GM23248 (cell line): Measurements from ENCODE around the gene KRTAP19-1. TPM values are rescaled to one million over a fixed set of nuclear protein-coding genes. Genes with fewer than 3 reads are reported as not detected.
A peak's percentile ranks its signal among the peaks of the same experiment; 100 is the strongest.

ENCODE experiments used
- DNase-seq: peaks from one replicate; pipeline ENCODE4 v3.0.0-alpha.2; 2015
- H2AFZ ChIP-seq: fragments of 200-600 bp; sonication (generic); 2 replicates; pipeline ENCODE4 v1.6.1; 2016; ENCODE audit warnings: antibody characterized with exemption
- H3F3A ChIP-seq: fragments of 200-600 bp; sonication (generic); 2 replicates; pipeline ENCODE4 v1.6.1; 2016; ENCODE audit warnings: mild to moderate bottlenecking, antibody characterized with exemption, mixed run types; ENCODE audit not compliant: insufficient read depth
- H3K27ac ChIP-seq: fragments of 200-600 bp; sonication (generic); 2 replicates; pipeline ENCODE4 v1.5.1; 2016; ENCODE audit warnings: mild to moderate bottlenecking
- H3K27me3 ChIP-seq: fragments of 200-600 bp; sonication (generic); replicated peaks from 2 replicates; pipeline ENCODE4 v1.6.1; 2016; ENCODE audit warnings: mild to moderate bottlenecking; ENCODE audit not compliant: insufficient read depth
- H3K36me3 ChIP-seq: fragments of 200-600 bp; sonication (generic); 2 replicates; pipeline ENCODE4 v1.6.1; 2016; ENCODE audit warnings: low read depth, mild to moderate bottlenecking
- H3K4me1 ChIP-seq: fragments of 200-600 bp; sonication (generic); 2 replicates; pipeline ENCODE4 v1.6.1; 2016; ENCODE audit warnings: mild to moderate bottlenecking; ENCODE audit not compliant: insufficient read depth
- H3K4me2 ChIP-seq: fragments of 200-600 bp; sonication (generic); one replicate; pipeline ENCODE4 v1.6.1; 2016; ENCODE audit warnings: mild to moderate bottlenecking; ENCODE audit not compliant: unreplicated experiment
- H3K4me3 ChIP-seq: fragments of 200-600 bp; sonication (generic); 2 replicates; pipeline ENCODE4 v1.5.1; 2016; ENCODE audit warnings: mild to moderate bottlenecking
- H3K79me2 ChIP-seq: fragments of 200-600 bp; sonication (generic); 2 replicates; pipeline ENCODE4 v1.6.1; 2016; ENCODE audit warnings: mild to moderate bottlenecking; ENCODE audit not compliant: insufficient read depth
- H3K9ac ChIP-seq: fragments of 200-600 bp; sonication (generic); 2 replicates; pipeline ENCODE4 v1.6.1; 2016; ENCODE audit warnings: mild to moderate bottlenecking
- H3K9me2 ChIP-seq: fragments of 200-600 bp; sonication (generic); 2 replicates; pipeline ENCODE4 v1.6.1; 2016; ENCODE audit warnings: mixed run types, mild to moderate bottlenecking, moderate library complexity; ENCODE audit not compliant: insufficient read depth
- H3K9me3 ChIP-seq: fragments of 200-600 bp; sonication (generic); one replicate; pipeline ENCODE4 v1.6.1; 2017; ENCODE audit warnings: low read depth
- H4K20me1 ChIP-seq: fragments of 200-600 bp; sonication (generic); 2 replicates; pipeline ENCODE4 v1.6.0; 2016; ENCODE audit not compliant: insufficient read depth
- EZH2 ChIP-seq: fragments of 200-600 bp; sonication (generic); IDR thresholded peaks from 2 replicates; pipeline ENCODE4 v1.6.1; 2018; ENCODE audit warnings: antibody characterized with exemption, mild to moderate bottlenecking; ENCODE audit not compliant: insufficient read depth, poor library complexity, severe bottlenecking
- EZH2phosphoT487 ChIP-seq: fragments of 200-600 bp; sonication (generic); IDR thresholded peaks from 2 replicates; pipeline ENCODE4 v1.6.1; 2018; ENCODE audit warnings: antibody characterized with exemption, moderate library complexity, mild to moderate bottlenecking, low read depth; ENCODE audit not compliant: insufficient read depth
- WGBS, 2 experiments: methylation state at CpG; one replicate each; pipeline ENCODE4 v1.1.6; 2015 to 2017; ENCODE audit warnings: low lambda C conversion rate in 2 of 2, low coverage in 1 of 2; ENCODE audit errors: missing lambda C conversion rate in 2 of 2; 5-methylcytosine and 5-hydroxymethylcytosine counted together
- in situ Hi-C: fragments of 300-500 bp; cut with MboI; formaldehyde crosslinking; loops from 2 replicates; pipeline ENCODE4 v1.15.0; 2020
- polyA plus RNA-seq: library from polyadenylated mRNA; unstranded; fragments of >200 nt; fragmentation: Nextera tagmentation; extraction: Ambion mirVana; gene quantifications from 2 replicates; pipeline ENCODE4 v1.2.1, GENCODE V29; 2016
- small RNA-seq: library from RNA; depleted of rRNA; stranded (forward); fragments of <200 nt; gene quantifications from one replicate; pipeline ENCODE3, GENCODE V24; 2014; ENCODE audit warnings: low read depth, low replicate concordance
- total RNA-seq: library from RNA; depleted of rRNA; stranded (reverse); fragments of >200 nt; shearing (Covaris generic); gene quantifications from 2 replicates; pipeline ENCODE4 v1.2.3, GENCODE V29; 2014; rRNA removed

KRTAP19-1 gene
- total and polyA plus RNA-seq, 2 experiments from 2014 or later, result not detected

GRCh38 chr21:30439975-30440374 is 40.2 kb downstream of the KRTAP19-1 start, which contains the start of gene KRTAP15-1:
TSS of gene KRTAP15-1 (plus strand) at chr21:30440275. CDS start at chr21:30440328, 53 bp downstream.
- Histone ChIP-seq H3K27me3 (no peaks in the 10 kb centered on the region), H3F3A (no peaks in the 10 kb centered on the region), H3K4me3 (no peak within 1 kb of the TSS), H3K9ac (no peak within 1 kb of the TSS), H3K9me2 (no peaks in the 10 kb centered on the region), H3K79me2 (no peaks in the 10 kb centered on the region), H3K4me1 (no peaks in the 10 kb centered on the region), H4K20me1 (no peaks in the 10 kb centered on the region), H3K36me3 (no peaks in the 10 kb centered on the region), H3K9me3 (no peaks in the 10 kb centered on the region), H3K4me2 (no peak within 1 kb of the TSS), H2AFZ (no peak within 1 kb of the TSS), H3K27ac (no peak within 1 kb of the TSS)
- no peak for DNase-seq
- WGBS, 2 experiments, result 57 to 59% methylated on average over 5 of the region's 5 CpGs
- TF ChIP-seq EZH2, result no peak
- no peak for TF ChIP-seq EZH2phosphoT487
- in situ Hi-C loops, result no loop called here

GRCh38 chr21:30437010-30437565 is 43.1 kb downstream of the KRTAP19-1 start:
- in situ Hi-C loops, result no loop called here
- Histone ChIP-seq H3K79me2 (no peaks in the 10 kb centered on the region), H3K4me2 (no peak overlapping the region), H3K36me3 (no peaks in the 10 kb centered on the region), H4K20me1 (no peaks in the 10 kb centered on the region), H3K27me3 (no peaks in the 10 kb centered on the region), H3K9me2 (no peaks in the 10 kb centered on the region), H3K9me3 (no peaks in the 10 kb centered on the region), H3F3A (no peaks in the 10 kb centered on the region), H3K4me3 (no peak overlapping the region), H3K4me1 (no peaks in the 10 kb centered on the region), H3K9ac (no peak overlapping the region), H3K27ac (no peak overlapping the region), H2AFZ (no peak overlapping the region)
- no peak for DNase-seq
- WGBS, 2 experiments, result 20 to 29% methylated on average over 3 of the region's 3 CpGs
- TF ChIP-seq EZH2 (no peak), EZH2phosphoT487 (no peak)

GRCh38 chr21:30434033-30434631 is 46.0 kb downstream of the KRTAP19-1 start:
- no peaks in the 10 kb centered on the region for H3K9me3 ChIP-seq
- H3F3A ChIP-seq, result no peaks in the 10 kb centered on the region
- peak; percentile 47 for DNase-seq
- H3K4me3 ChIP-seq, result no peak overlapping the region
- in situ Hi-C loops, result no loop called here
- WGBS, 2 experiments, result 19 to 23% methylated on average over 10 of the region's 10 CpGs
- no peaks in the 10 kb centered on the region for H3K79me2 ChIP-seq
- no peak overlapping the region for H3K27ac ChIP-seq
- no peak overlapping the region for H2AFZ ChIP-seq
- H3K4me1 ChIP-seq, result no peaks in the 10 kb centered on the region
- H3K9ac ChIP-seq, result no peak overlapping the region
- no peak overlapping the region for H3K4me2 ChIP-seq
- H3K27me3 ChIP-seq, result no peaks in the 10 kb centered on the region
- no peaks in the 10 kb centered on the region for H3K9me2 ChIP-seq
- H3K36me3 ChIP-seq, result no peaks in the 10 kb centered on the region
- no peak for TF ChIP-seq EZH2
- TF ChIP-seq EZH2phosphoT487, result no peak
- no peaks in the 10 kb centered on the region for H4K20me1 ChIP-seq

GRCh38 chr21:30430170-30430655 is 50.0 kb downstream of the KRTAP19-1 start, which contains the start of gene KRTAP13-4:
TSS of gene KRTAP13-4 (plus strand) at chr21:30430220. CDS start at chr21:30430276, 56 bp downstream.
- Histone ChIP-seq H2AFZ (no peak within 1 kb of the TSS), H3K79me2 (no peaks in the 10 kb centered on the region), H3K4me3 (no peak within 1 kb of the TSS), H3K9me2 (no peaks in the 10 kb centered on the region), H3K27me3 (no peaks in the 10 kb centered on the region), H3F3A (no peaks in the 10 kb centered on the region), H3K9ac (no peak within 1 kb of the TSS), H3K4me1 (no peaks in the 10 kb centered on the region), H3K36me3 (no peaks in the 10 kb centered on the region), H3K27ac (no peak within 1 kb of the TSS), H3K9me3 (no peaks in the 10 kb centered on the region), H4K20me1 (no peaks in the 10 kb centered on the region), H3K4me2 (no peak within 1 kb of the TSS)
- TF ChIP-seq EZH2 (no peak), EZH2phosphoT487 (no peak)
- WGBS, 2 experiments, result 29 to 34% methylated on average over 9 of the region's 9 CpGs
- in situ Hi-C loops, result no loop called here
- no peak for DNase-seq

Small RNA genes lying within 50 kb of the gene (small RNA-seq; reads per million reads assigned to genes)
- not detected for gene AP000567.1
- not detected for gene KRTAP19-10P
- not detected for gene KRTAP19-9P

Other genes starting within 250 kb of the KRTAP19-1 start
- not detected in 2 replicates for gene KRTAP24-1, start 197.4 kb downstream of the KRTAP19-1 start, total RNA-seq
- not detected in 2 replicates for gene KRTAP24-1, start 197.4 kb downstream of the KRTAP19-1 start, polyA plus RNA-seq
- not detected in 2 replicates for gene KRTAP25-1, start 190.9 kb downstream of the KRTAP19-1 start, total RNA-seq
- gene KRTAP25-1, start 190.9 kb downstream of the KRTAP19-1 start, polyA plus RNA-seq, result not detected in 2 replicates
- not detected in 2 replicates for gene KRTAP26-1, start 160.1 kb downstream of the KRTAP19-1 start, total RNA-seq
- not detected in 2 replicates for gene KRTAP26-1, start 160.1 kb downstream of the KRTAP19-1 start, polyA plus RNA-seq
- gene KRTAP27-1, start 142.7 kb downstream of the KRTAP19-1 start, total RNA-seq, result not detected in 2 replicates
- gene KRTAP27-1, start 142.7 kb downstream of the KRTAP19-1 start, polyA plus RNA-seq, result not detected in 2 replicates
- gene KRTAP23-1, start 131.8 kb downstream of the KRTAP19-1 start, total RNA-seq, result not detected in 2 replicates
- not detected in 2 replicates for gene KRTAP23-1, start 131.8 kb downstream of the KRTAP19-1 start, polyA plus RNA-seq
- not detected in 2 replicates for gene KRTAP13-2, start 108.1 kb downstream of the KRTAP19-1 start, total RNA-seq
- not detected in 2 replicates for gene KRTAP13-2, start 108.1 kb downstream of the KRTAP19-1 start, polyA plus RNA-seq
- not detected in 2 replicates for gene KRTAP13-1, start 84.3 kb downstream of the KRTAP19-1 start, total RNA-seq
- not detected in 2 replicates for gene KRTAP13-1, start 84.3 kb downstream of the KRTAP19-1 start, polyA plus RNA-seq
- not detected in 2 replicates for gene KRTAP13-3, start 54.4 kb downstream of the KRTAP19-1 start, total RNA-seq
- not detected in 2 replicates for gene KRTAP13-3, start 54.4 kb downstream of the KRTAP19-1 start, polyA plus RNA-seq
- gene KRTAP13-4, start 50.1 kb downstream of the KRTAP19-1 start, total RNA-seq, result not detected in 2 replicates
- gene KRTAP13-4, start 50.1 kb downstream of the KRTAP19-1 start, polyA plus RNA-seq, result not detected in 2 replicates
- gene KRTAP15-1, start 40.1 kb downstream of the KRTAP19-1 start, total RNA-seq, result not detected in 2 replicates
- not detected in 2 replicates for gene KRTAP15-1, start 40.1 kb downstream of the KRTAP19-1 start, polyA plus RNA-seq
- not detected in 2 replicates for gene KRTAP19-2, start 7.1 kb upstream of the KRTAP19-1 start, total RNA-seq
- gene KRTAP19-2, start 7.1 kb upstream of the KRTAP19-1 start, polyA plus RNA-seq, result not detected in 2 replicates
- not detected in 2 replicates for gene KRTAP19-3, start 11.6 kb upstream of the KRTAP19-1 start, total RNA-seq
- not detected in 2 replicates for gene KRTAP19-3, start 11.6 kb upstream of the KRTAP19-1 start, polyA plus RNA-seq
- gene KRTAP19-4, start 16.8 kb upstream of the KRTAP19-1 start, total RNA-seq, result not detected in 2 replicates
- not detected in 2 replicates for gene KRTAP19-4, start 16.8 kb upstream of the KRTAP19-1 start, polyA plus RNA-seq
- not detected in 2 replicates for gene KRTAP19-5, start 21.8 kb upstream of the KRTAP19-1 start, total RNA-seq
- gene KRTAP19-5, start 21.8 kb upstream of the KRTAP19-1 start, polyA plus RNA-seq, result not detected in 2 replicates
- gene KRTAP19-6, start 61.5 kb upstream of the KRTAP19-1 start, total RNA-seq, result not detected in 2 replicates
- gene KRTAP19-6, start 61.5 kb upstream of the KRTAP19-1 start, polyA plus RNA-seq, result not detected in 2 replicates
- not detected in 2 replicates for gene KRTAP19-7, start 80.9 kb upstream of the KRTAP19-1 start, total RNA-seq
- gene KRTAP19-7, start 80.9 kb upstream of the KRTAP19-1 start, polyA plus RNA-seq, result not detected in 2 replicates
- not detected in 2 replicates for gene KRTAP22-2, start 110.0 kb upstream of the KRTAP19-1 start, total RNA-seq
- gene KRTAP22-2, start 110.0 kb upstream of the KRTAP19-1 start, polyA plus RNA-seq, result not detected in 2 replicates
- not detected in 2 replicates for gene KRTAP6-3, start 112.1 kb upstream of the KRTAP19-1 start, total RNA-seq
- gene KRTAP6-3, start 112.1 kb upstream of the KRTAP19-1 start, polyA plus RNA-seq, result not detected in 2 replicates
- gene KRTAP6-2, start 118.5 kb upstream of the KRTAP19-1 start, total RNA-seq, result not detected in 2 replicates
- gene KRTAP6-2, start 118.5 kb upstream of the KRTAP19-1 start, polyA plus RNA-seq, result not detected in 2 replicates
- gene KRTAP22-1, start 120.7 kb upstream of the KRTAP19-1 start, total RNA-seq, result not detected in 2 replicates
- not detected in 2 replicates for gene KRTAP22-1, start 120.7 kb upstream of the KRTAP19-1 start, polyA plus RNA-seq
- gene KRTAP6-1, start 133.6 kb upstream of the KRTAP19-1 start, total RNA-seq, result not detected in 2 replicates
- not detected in 2 replicates for gene KRTAP6-1, start 133.6 kb upstream of the KRTAP19-1 start, polyA plus RNA-seq
- not detected in 2 replicates for gene KRTAP20-1, start 136.1 kb upstream of the KRTAP19-1 start, total RNA-seq
- not detected in 2 replicates for gene KRTAP20-1, start 136.1 kb upstream of the KRTAP19-1 start, polyA plus RNA-seq
- not detected in 2 replicates for gene KRTAP20-4, start 140.3 kb upstream of the KRTAP19-1 start, total RNA-seq
- gene KRTAP20-4, start 140.3 kb upstream of the KRTAP19-1 start, polyA plus RNA-seq, result not detected in 2 replicates
- gene KRTAP20-2, start 154.8 kb upstream of the KRTAP19-1 start, total RNA-seq, result not detected in 2 replicates
- not detected in 2 replicates for gene KRTAP20-2, start 154.8 kb upstream of the KRTAP19-1 start, polyA plus RNA-seq
- not detected in 2 replicates for gene KRTAP20-3, start 162.5 kb upstream of the KRTAP19-1 start, total RNA-seq
- gene KRTAP20-3, start 162.5 kb upstream of the KRTAP19-1 start, polyA plus RNA-seq, result not detected in 2 replicates
- gene KRTAP21-3, start 238.4 kb upstream of the KRTAP19-1 start, total RNA-seq, result not detected in 2 replicates
- not detected in 2 replicates for gene KRTAP21-3, start 238.4 kb upstream of the KRTAP19-1 start, polyA plus RNA-seq